ENCODE results near the gene PRRX2. TPM values are rescaled to one million over a fixed set of nuclear protein-coding genes. Genes with fewer than 3 reads are reported as not detected.

The PRRX2 gene
- total and polyA plus RNA-seq, 9 of the 15 experiments (the other 6 are each of a cell fraction or from before 2014, with no cell fraction given) = 0.21 TPM; not detected in 8

GRCh38 chr9:129641750-129642585 lies 23.5 kb upstream of the PRRX2 start, which contains the start of gene ASB6 (continued):
- TF ChIP-seq ZC3H11A (IDR thresholded peaks at IDR 0.05; ENCODE audit: low read depth, low read length) = no peak
- TF ChIP-seq NCOA2 (IDR thresholded peaks at IDR 0.05; ENCODE audit: partially characterized antibody in 2 of 2) = no peak
- TF ChIP-seq SP2 (IDR thresholded peaks at IDR 0.05; ENCODE audit: extremely low read depth, low read depth, low read length, poor library complexity, severe bottlenecking) = peak; percentile 82
- TF ChIP-seq TAF15 (IDR thresholded peaks at IDR 0.05; ENCODE audit: low read depth, low read length) = no peak
- peak in 1 of 2 experiments; percentile 57; a peak in 1 of 4 replicates for TF ChIP-seq FOXA3 (CRISPR knock-in tag; conservative IDR thresholded peaks at IDR 0.05 in 1 of 2, IDR thresholded peaks at IDR 0.05 in 1 of 2)
- 0 out of 2 replicates have a peak, but pooled peaks have one; percentile 11 for TF ChIP-seq ZNF174 (CRISPR knock-in tag; IDR thresholded peaks at IDR 0.05)
- no peak for TF ChIP-seq ARNT (IDR thresholded peaks at IDR 0.05)
- TF ChIP-seq CBFB (CRISPR knock-in tag; IDR thresholded peaks at IDR 0.05) = no peak; the same call in none of the 2 replicates
- TF ChIP-seq FOXK1 (CRISPR knock-in tag; IDR thresholded peaks at IDR 0.05; ENCODE audit: borderline replicate concordance) = no peak
- TF ChIP-seq SRSF7 (optimal IDR thresholded peaks at IDR 0.05; ENCODE audit: low read depth, low read length) = no peak
- TF ChIP-seq E2F8 (IDR thresholded peaks at IDR 0.05; ENCODE audit: low read depth, partially characterized antibody) = peak; percentile 90
- no peak for TF ChIP-seq MCM7 (IDR thresholded peaks at IDR 0.05)
- no peak for TF ChIP-seq FOXJ3 (CRISPR knock-in tag; IDR thresholded peaks at IDR 0.05)
- no peak for TF ChIP-seq ZBTB34 (CRISPR knock-in tag; IDR thresholded peaks at IDR 0.05)
- peak; percentile 71; the same call in 1 of the 2 replicates for TF ChIP-seq EP400 (IDR thresholded peaks at IDR 0.05)
- peak; percentile 51 for TF ChIP-seq FIP1L1 (IDR thresholded peaks at IDR 0.05; ENCODE audit: low read depth, low read length, poor library complexity, severe bottlenecking)
- TF ChIP-seq CEBPZ (IDR thresholded peaks at IDR 0.05; ENCODE audit: borderline replicate concordance, low read depth, low read length) = no peak

Measured in K562 (cell line).